PFSK-1 (cell line): ENCODE measurements around the gene ANKMY1.

Experiments
- FOXP2 ChIP-seq: optimal IDR thresholded peaks from 2 replicates; pipeline ENCODE3; 2011; ENCODE audit warnings: borderline replicate concordance, control low read depth, inconsistent platforms; ENCODE audit not compliant: insufficient read depth; ENCODE audit errors: extremely low read length, extremely low read depth
- POLR2AphosphoS5 ChIP-seq: IDR thresholded peaks from 2 replicates; pipeline ENCODE4 v1.6.1; 2012; ENCODE audit warnings: low read depth, mild to moderate bottlenecking, control low read depth, low read length, moderate library complexity
- REST ChIP-seq, 2 experiments: IDR thresholded peaks; 2 replicates each; pipeline versions ENCODE4 v1.6.1 to v1.8.0; 2011 to 2012; ENCODE audit warnings: low read depth in 2 of 2, low read length in 2 of 2, control low read depth in 1 of 2, inconsistent platforms in 1 of 2, mild to moderate bottlenecking in 1 of 2, moderate library complexity in 1 of 2; ENCODE audit not compliant: insufficient read depth in 1 of 2
- SIN3A ChIP-seq: IDR thresholded peaks from 2 replicates; pipeline ENCODE4 v1.6.1; 2012; ENCODE audit warnings: mild to moderate bottlenecking, low read length, moderate library complexity, borderline replicate concordance; ENCODE audit not compliant: insufficient read depth
- TAF1 ChIP-seq: IDR thresholded peaks from 2 replicates; pipeline ENCODE4 v1.6.1; 2012; ENCODE audit warnings: low read length, control low read depth, borderline replicate concordance; ENCODE audit not compliant: insufficient read depth

Gene ANKMY1

GRCh38 chr2:240591226-240591625 lies 33.4 kb upstream of the ANKMY1 start:
- TF ChIP-seq TAF1 (no peak), SIN3A (no peak), POLR2AphosphoS5 (no peak), REST (IDR thresholded peaks at IDR 0.05; ENCODE audit: insufficient read depth in 1 of 2, low read depth in 2 of 2, low read length in 2 of 2) (no peak), FOXP2 (no peak)

- TF ChIP-seq FOXP2 (no peak), TAF1 (no peak), REST (IDR thresholded peaks at IDR 0.05; ENCODE audit: insufficient read depth in 1 of 2, low read depth in 2 of 2, low read length in 2 of 2) (no peak), POLR2AphosphoS5 (no peak), SIN3A (no peak)
These were observed 32.9 kb upstream of the ANKMY1 start for GRCh38 chr2:240590681-240591111.

GRCh38 chr2:240589850-240590525 lies 32.2 kb upstream of the ANKMY1 start:
- TF ChIP-seq SIN3A (no peak), FOXP2 (no peak), TAF1 (no peak), POLR2AphosphoS5 (no peak), REST (IDR thresholded peaks at IDR 0.05; ENCODE audit: insufficient read depth in 1 of 2, low read depth in 2 of 2, low read length in 2 of 2) (no peak)

GRCh38 chr2:240589375-240589774 lies 31.6 kb upstream of the ANKMY1 start:
- no peak for TF ChIP-seq POLR2AphosphoS5
- no peak for TF ChIP-seq TAF1
- no peak for TF ChIP-seq SIN3A
- TF ChIP-seq FOXP2, result no peak
- no peak for TF ChIP-seq REST (IDR thresholded peaks at IDR 0.05; ENCODE audit: insufficient read depth in 1 of 2, low read depth in 2 of 2, low read length in 2 of 2)
